Neural progenitor cell (in vitro differentiated cells): ENCODE results near the gene DMRTC1.
"Not testable (repeated sequence)": the region's sequence is repeated elsewhere in the genome, so short reads cannot be mapped to it uniquely, and the experiment has no call there.

Source experiments
- CTCF ChIP-seq: fragments of 200-600 bp; sonication (generic); IDR thresholded peaks from 2 replicates; pipeline ENCODE4 v1.5.1; 2017; ENCODE audit warnings: antibody characterized with exemption, mild to moderate bottlenecking
- EZH2 ChIP-seq: fragments of 200-600 bp; sonication (generic); IDR thresholded peaks from 2 replicates; pipeline ENCODE4 v1.6.1; 2017; ENCODE audit warnings: antibody characterized with exemption, mild to moderate bottlenecking, moderate library complexity
- EZH2phosphoT487 ChIP-seq: fragments of 200-600 bp; sonication (generic); IDR thresholded peaks from 2 replicates; pipeline ENCODE4 v1.6.1; 2017; ENCODE audit warnings: antibody characterized with exemption

DNA sequence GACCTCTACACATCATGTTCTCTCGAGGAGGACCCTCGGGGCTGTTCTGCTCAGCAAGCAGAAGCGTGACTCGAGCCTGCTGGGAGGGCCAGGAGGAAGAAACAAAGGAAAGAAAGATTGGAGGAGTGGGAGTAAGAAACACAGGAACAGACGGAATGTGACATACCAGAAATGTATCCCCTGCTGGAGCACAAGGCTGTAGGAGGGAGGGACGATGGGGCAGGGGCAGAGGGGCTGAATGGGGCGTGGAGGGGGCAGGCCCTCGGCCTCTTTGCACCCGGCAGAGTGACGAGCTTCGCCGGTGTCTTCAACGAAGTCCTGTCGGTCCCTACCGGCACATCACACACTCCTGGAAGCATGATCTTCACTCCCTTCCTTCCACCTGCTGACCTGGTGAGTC, 5.7 kb downstream of the DMRTC1 start, which contains the start of gene FAM236A:
- not testable (repeated sequence) for TF ChIP-seq EZH2, EZH2phosphoT487, CTCF
